ENCODE results near the gene CCDC27.

GRCh38 chr1:3734602-3735001 is 17.6 kb upstream of the CCDC27 start:
- TF ChIP-seq EP300 (IDR thresholded peaks at IDR 0.05; ENCODE audit: borderline replicate concordance in 1 of 2, low read depth in 2 of 2, low read length in 2 of 2) (no peak), EGR1 (IDR thresholded peaks at IDR 0.05; ENCODE audit: borderline replicate concordance, low read depth, low read length) (no peak), MAX (IDR thresholded peaks at IDR 0.05) (no peak), CEBPB (IDR thresholded peaks at IDR 0.05; ENCODE audit: low read depth, low read length) (no peak), RNF2 (IDR thresholded peaks at IDR 0.05; ENCODE audit: borderline replicate concordance, low read depth, low read length, missing control alignments, poor library complexity, severe bottlenecking) (no peak), HDAC2 (IDR thresholded peaks at IDR 0.05; ENCODE audit: borderline replicate concordance in 1 of 2, low read depth in 2 of 2, low read length in 2 of 2) (no peak)

Data from H1 (cell line).